ENCODE measurements around the gene STK39.
"Not testable (repeated sequence)": the region's sequence is repeated elsewhere in the genome, so short reads cannot be mapped to it uniquely, and the experiment has no call there.

Gene STK39

DNA sequence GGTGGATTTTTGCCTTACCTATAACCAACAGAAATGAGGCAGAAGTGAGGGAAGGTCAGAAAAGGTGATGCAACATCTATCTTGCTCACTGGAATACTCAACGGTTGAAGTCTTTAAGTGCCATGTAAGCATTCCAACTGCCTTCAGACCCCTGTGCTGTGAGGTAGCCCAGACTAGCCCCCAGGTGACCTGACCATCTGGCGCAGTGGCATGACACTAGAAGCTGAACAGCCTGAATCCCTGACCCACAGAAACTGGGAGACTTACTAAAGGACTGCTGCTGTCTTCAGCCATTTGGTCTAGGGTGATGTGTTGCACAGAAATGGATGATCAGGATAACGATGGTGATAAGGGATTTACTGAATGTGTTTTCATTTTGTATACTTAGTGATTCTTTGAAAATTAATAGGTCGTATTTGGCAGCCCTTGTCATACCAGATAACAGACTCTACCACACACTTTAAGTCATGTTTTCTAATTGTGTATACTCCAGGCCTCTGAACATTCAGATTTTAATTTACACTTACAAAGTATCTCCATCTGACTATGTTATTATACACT, 161.5 kb downstream of the STK39 start:
- no peak for DNase-seq (ENCODE audit: low read depth)

- no peak for DNase-seq (ENCODE audit: low read depth)
These were observed 163.1 kb downstream of the STK39 start for GRCh38 chr2:168084288-168084687.

GRCh38 chr2:168081452-168081851, 165.9 kb downstream of the STK39 start:
- DNase-seq (ENCODE audit: low read depth): not testable (repeated sequence)

- DNase-seq (ENCODE audit: low read depth): no peak
These were observed 168.2 kb downstream of the STK39 start for GRCh38 chr2:168079236-168079635.

DNA sequence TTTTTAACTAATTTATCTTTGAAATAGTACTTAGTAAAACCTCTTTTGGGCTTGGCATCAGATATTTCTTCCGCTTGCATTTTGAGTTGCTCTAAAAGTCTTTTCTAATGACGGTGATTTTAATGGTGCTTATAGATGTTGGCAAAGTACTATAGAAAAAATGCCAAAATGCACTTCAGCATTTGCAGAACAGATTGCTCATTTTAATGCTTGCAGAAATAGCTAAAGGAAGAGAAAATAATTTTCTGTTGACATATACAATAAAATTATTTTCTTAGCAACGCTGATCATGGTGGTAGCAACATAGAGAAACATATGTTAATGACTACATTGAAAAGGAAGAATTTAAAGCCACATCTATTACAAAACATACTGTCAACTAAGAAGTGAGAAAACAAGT, 170.7 kb downstream of the STK39 start:
- no peak for DNase-seq (ENCODE audit: low read depth)

DNA sequence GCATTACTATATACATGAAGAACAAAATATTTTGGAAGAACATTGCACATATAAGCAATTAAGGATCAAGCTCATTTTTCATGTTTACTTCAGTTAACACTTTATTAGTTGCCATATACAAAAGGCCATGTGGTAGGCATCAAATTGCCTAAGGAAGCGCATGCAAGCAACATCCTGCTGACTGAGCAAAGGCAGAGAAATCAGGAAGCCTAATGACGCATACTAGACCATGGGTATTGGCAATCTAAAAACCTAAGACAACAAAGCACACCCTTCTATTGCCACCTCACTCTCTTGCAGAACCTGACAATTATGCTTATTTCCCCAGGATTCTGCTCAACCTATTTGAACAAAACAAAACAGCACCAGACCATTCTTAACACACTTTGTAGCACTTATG, 171.9 kb downstream of the STK39 start:
- DNase-seq (ENCODE audit: low read depth): no peak

DNA sequence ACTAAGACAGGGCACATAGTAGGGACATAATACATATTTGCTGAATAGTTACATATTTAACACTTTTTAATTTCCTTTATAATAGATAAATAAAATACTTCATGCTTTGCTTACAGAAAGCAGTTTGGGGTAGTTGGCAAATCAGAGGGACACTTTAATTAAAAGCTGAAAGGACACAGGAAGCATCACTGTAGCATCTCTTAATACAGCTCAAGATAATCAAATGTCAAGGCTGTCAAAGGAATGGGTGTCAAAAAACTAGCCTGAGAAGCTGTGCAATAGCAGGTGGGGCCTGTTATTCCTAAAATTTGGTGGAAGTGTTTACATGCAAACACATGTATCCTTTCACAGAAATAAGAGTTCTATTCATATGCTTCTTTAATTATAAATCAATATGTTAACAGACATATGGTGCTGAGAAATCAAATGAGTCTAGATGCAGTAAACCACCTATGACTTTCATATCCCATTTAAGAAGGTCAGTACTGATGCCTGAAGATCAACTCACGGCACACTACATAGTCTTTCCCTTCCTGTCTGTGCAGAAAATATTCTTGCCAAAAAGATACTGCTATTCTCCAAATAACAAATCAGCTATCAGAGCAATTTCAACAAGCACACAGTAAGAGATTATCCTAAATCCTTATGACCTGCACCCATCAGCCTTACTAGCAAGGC, 174.6 kb downstream of the STK39 start:
- DNase-seq (ENCODE audit: low read depth): no peak

DNA sequence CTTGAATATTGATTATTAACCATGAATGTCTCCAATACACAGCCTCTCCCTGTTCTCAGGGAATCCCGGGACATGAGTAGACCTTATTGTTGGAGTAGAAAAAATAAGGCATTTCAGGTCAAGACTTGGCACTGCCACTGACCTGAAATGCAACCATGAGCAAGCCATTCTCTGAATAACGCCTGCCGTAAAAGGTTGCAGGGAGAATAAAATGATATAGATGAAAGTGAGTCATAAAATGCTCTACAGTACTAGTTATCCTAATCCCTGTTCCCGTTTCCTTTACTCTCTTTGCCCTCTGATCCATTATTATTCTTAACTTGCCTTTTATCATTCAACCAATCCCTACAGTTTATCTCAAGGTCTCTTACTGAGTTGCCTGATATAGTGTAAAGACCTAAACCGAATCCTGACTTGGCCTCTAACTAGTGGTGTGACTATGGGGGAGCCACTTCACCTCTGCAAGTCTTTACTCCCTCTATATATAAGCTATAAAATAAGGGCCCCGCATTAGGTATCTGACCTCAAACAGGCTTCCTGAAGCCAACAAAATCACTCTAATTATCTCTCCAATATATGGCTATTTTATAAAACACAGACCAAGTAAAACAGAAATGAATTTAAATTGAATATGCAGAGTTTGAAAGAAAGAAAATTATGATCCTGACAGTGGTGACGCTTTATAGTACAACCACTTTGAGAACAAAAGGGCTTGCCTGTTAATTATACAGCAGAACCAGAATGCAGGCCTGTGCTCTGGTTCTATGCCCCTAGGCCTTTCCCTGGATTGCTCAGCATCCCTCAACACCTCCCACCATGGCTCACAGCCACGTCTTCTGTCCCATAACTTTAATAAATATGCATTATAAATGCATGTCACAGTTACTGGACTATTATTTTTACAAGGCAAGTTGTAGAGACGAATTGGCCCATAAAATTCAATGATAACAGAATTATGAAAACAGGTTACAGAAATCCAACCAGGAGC, 183.1 kb downstream of the STK39 start:
- DNase-seq (ENCODE audit: low read depth): no peak

GRCh38 chr2:168062936-168063335, 184.5 kb downstream of the STK39 start:
- no peak for DNase-seq (ENCODE audit: low read depth)

DNA sequence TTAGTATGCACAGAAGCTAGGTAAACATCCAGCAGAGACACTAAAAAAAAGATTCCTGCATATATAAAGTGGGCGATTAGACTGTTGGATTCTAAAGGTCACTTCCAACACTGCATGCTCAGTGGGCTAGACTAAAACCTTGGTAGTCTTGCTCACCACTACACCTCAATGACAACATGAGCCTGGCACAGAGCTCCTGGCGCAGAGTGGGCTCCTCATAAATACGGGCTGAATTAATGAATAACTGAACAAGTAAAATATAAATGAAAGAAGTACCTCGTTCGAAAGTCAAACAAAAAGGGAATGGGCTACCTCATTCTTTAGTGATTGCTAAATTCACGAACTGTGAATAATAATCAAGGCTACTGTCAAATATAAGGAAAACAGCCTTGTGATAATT, 185.3 kb downstream of the STK39 start:
- DNase-seq (ENCODE audit: low read depth): no peak

GRCh38 chr2:168060986-168061750, 186.2 kb downstream of the STK39 start:
- DNase-seq (ENCODE audit: low read depth): no peak

- no peak for DNase-seq (ENCODE audit: low read depth)
These were observed 187.6 kb downstream of the STK39 start for GRCh38 chr2:168059758-168060157.

GRCh38 chr2:168058675-168059074, 188.7 kb downstream of the STK39 start:
- no peak for DNase-seq (ENCODE audit: low read depth)

- DNase-seq (ENCODE audit: low read depth): no peak
These were observed 191.1 kb downstream of the STK39 start for GRCh38 chr2:168056242-168056787.

DNA sequence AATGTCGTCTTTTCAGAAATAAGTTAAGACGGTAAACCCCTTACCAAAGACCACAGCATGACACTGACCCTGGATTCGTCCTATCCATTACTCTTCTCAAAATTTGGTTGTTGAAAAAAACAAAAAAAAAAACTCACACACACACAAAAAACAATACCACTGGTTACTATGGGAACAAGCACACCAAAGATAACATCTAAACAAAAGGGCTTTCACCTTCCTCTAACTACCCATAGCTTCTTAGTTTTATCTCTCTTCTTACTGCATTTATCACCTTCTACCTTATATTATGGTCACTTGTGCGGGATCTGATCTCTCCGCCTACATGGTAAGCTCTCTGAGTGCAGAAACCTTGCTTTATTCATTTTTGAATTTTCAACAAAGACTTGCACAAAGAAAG, 192.7 kb downstream of the STK39 start:
- no peak for DNase-seq (ENCODE audit: low read depth)

DNA sequence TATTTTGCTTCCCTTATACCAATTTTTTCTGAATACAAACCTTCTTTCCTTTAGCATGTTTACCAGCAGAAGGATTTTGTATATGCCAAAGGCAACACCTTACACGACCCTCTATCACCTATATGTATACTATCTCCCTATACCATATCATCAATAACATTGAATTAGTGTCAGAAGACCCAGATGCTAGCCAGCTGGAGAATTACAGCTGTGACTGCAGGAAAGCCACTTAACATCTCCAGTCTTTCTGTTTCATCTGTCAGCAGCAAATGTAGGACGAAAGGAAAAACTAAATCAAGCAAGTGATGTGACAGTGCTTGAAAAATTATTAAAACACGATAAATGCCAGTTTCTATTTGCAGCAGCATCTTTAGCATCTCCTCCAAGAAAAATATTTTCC, 193.7 kb downstream of the STK39 start:
- no peak for DNase-seq (ENCODE audit: low read depth)

- DNase-seq (ENCODE audit: low read depth): no peak
These were observed 194.6 kb downstream of the STK39 start for GRCh38 chr2:168052773-168053172.

DNA sequence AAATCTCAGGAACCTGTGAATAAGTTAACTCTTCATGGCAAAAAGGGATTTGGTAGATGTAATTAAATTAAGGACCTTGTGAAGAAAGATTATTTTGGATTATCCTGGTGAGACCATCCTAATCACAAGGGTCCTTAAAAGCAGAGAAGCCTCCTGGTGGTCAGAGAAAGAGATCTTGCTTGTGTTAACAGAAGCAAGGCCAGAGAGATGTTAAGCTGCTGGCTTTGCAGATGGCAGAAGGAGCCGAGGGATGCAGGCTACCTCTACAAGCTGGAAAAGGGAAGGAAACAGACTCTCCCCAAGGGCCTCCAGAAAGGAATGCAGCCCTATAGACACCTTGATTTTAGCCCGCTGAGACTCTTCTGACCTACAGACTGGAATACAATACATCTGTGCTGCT, 197.0 kb downstream of the STK39 start:
- DNase-seq (ENCODE audit: low read depth): no peak

- no peak for DNase-seq (ENCODE audit: low read depth)
These were observed 197.8 kb downstream of the STK39 start for GRCh38 chr2:168049609-168050008.

- DNase-seq (ENCODE audit: low read depth): no peak
These were observed 200.2 kb downstream of the STK39 start for GRCh38 chr2:168047091-168047690.

DNA sequence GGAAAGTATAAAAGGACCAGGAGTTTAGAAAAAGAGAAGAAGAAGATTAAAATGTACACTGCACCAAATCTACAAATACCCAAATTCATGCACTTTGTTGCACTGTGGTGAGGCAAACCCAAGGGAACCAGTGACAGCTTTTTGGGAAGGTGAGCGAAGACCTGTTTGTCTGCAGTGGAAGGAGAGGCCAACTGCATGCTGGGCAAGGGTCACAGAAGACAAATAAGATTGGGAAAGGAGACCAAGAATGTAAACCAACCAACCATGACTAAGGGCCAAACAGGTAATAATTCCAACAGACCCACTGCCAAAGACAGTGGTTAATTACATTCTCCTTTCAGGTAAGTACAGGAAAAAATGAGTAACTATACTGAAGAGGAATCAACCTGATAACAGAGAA, 202.8 kb downstream of the STK39 start:
- DNase-seq (ENCODE audit: low read depth): no peak
